Measurements from ENCODE around the gene JADE2. TPM values are rescaled to one million over a fixed set of nuclear protein-coding genes. Genes with fewer than 3 reads are reported as not detected.

JADE2 gene
- total and polyA plus RNA-seq, 2 of the 8 experiments (the other 6 are each of a cell fraction or from before 2014, with no cell fraction given): 19.2 to 55.8 TPM

GRCh38 chr5:134590992-134591659, 65.7 kb downstream of the JADE2 start:
- H3K27ac ChIP-seq (ENCODE audit: low read depth, low read length): no peak overlapping the region
- no peak for TF ChIP-seq KDM5A (IDR thresholded peaks at IDR 0.05; ENCODE audit: low read length)
- TF ChIP-seq GTF2F1 (IDR thresholded peaks at IDR 0.05; ENCODE audit: borderline replicate concordance, low read depth, low read length): no peak
- no peak for TF ChIP-seq CBX8 (IDR thresholded peaks at IDR 0.05; ENCODE audit: borderline replicate concordance, low read depth, low read length)
- TF ChIP-seq ASH2L (IDR thresholded peaks at IDR 0.05; ENCODE audit: low read length): no peak
- TF ChIP-seq TAF7 (optimal IDR thresholded peaks at IDR 0.05; ENCODE audit: borderline replicate concordance, low read depth, low read length): no peak
- no peak for TF ChIP-seq BCL11A (IDR thresholded peaks at IDR 0.05; ENCODE audit: low read depth in 2 of 2, low read length in 2 of 2)
- no peak for TF ChIP-seq TEAD4 (IDR thresholded peaks at IDR 0.05; ENCODE audit: low read depth, low read length)

More at GRCh38 chr5:134590992-134591659, 65.7 kb downstream of the JADE2 start:
- H3K14ac ChIP-seq (ENCODE audit: insufficient read length): no peak overlapping the region
- H3K9ac ChIP-seq (replicated peaks in 1 of 4; ENCODE audit: extremely low read depth in 1 of 4, low read depth in 3 of 4, low read length in 3 of 4): no peak overlapping the region
- H3K18ac ChIP-seq (ENCODE audit: extremely low read depth, low read length): no peak overlapping the region; the same call in 1 of the 2 replicates
- H2BK12ac ChIP-seq (ENCODE audit: low read depth, low read length): peak overlapping the region; percentile 64; the same call in 1 of the 2 replicates
- peak overlapping the region in 1 of 2 experiments; percentile 45; a peak in 1 of 4 replicates for H3K4me2 ChIP-seq (ENCODE audit: insufficient read depth in 1 of 2, low read depth in 2 of 2, low read length in 2 of 2)
- H4K8ac ChIP-seq (ENCODE audit: extremely low read depth, insufficient read depth, low read length): no peak overlapping the region
- no peak overlapping the region for H3K56ac ChIP-seq (replicated peaks; ENCODE audit: insufficient read length, low read depth, low read length)
- H3K4me1 ChIP-seq (replicated peaks in 1 of 4; ENCODE audit: control insufficient read depth in 3 of 4, insufficient read depth in 4 of 4, low read length in 3 of 4): peaks cover 16 to 26% (median 18%) of the 10 kb centered on the region in 4 experiments
- no peak overlapping the region for H2BK120ac ChIP-seq (replicated peaks; ENCODE audit: low read depth, low read length)
- H2BK5ac ChIP-seq (ENCODE audit: low read depth, low read length): peak overlapping the region; percentile 1; the same call in 1 of the 2 replicates
- H3K4me3 ChIP-seq (ENCODE audit: extremely low read depth in 1 of 4, insufficient read depth in 2 of 4, low read depth in 3 of 4, low read length in 4 of 4): no peak overlapping the region
- H3K79me2 ChIP-seq (ENCODE audit: control insufficient read depth in 1 of 2, insufficient read depth in 2 of 2, low read length in 2 of 2): no peaks in the 10 kb centered on the region
- H2AFZ ChIP-seq (ENCODE audit: low read length): no peak overlapping the region
- H2BK20ac ChIP-seq (ENCODE audit: low read length): peak overlapping the region; percentile 44; the same call in 1 of the 2 replicates
- H3K4ac ChIP-seq (replicated peaks; ENCODE audit: insufficient read length, low read depth, low read length): no peak overlapping the region
- ChIA-PET CTCF (ENCODE audit: partially characterized antibody) (interaction anchor here (0.6 to 2.2 kb wide), 8 partner anchors 11 to 451 kb away, joined by 3 to 6 read pairs (median 4); no protein-coding TSS in a partner anchor), POLR2A (ENCODE audit: partially characterized antibody) (interaction anchor here (0.9 to 1.7 kb wide), 5 partner anchors 16 to 366 kb away, joined by 3 to 6 read pairs (median 4); partner anchors contain the start of genes CAMLG and PPP2CA)
- H3K23ac ChIP-seq (ENCODE audit: insufficient read length): no peak overlapping the region
- H3K27me3 ChIP-seq (replicated peaks in 1 of 4; ENCODE audit: control insufficient read depth in 3 of 4, extremely low read depth in 1 of 4, insufficient read depth in 3 of 4, low read length in 3 of 4): no peaks in the 10 kb centered on the region
- no peaks in the 10 kb centered on the region for H3K9me3 ChIP-seq (ENCODE audit: insufficient read depth in 2 of 2, low read depth in 1 of 2, low read length in 1 of 2)
- no peaks in the 10 kb centered on the region for H3K36me3 ChIP-seq (ENCODE audit: control insufficient read depth in 2 of 4, insufficient read depth in 4 of 4, low read length in 3 of 4)
- FAIRE-seq: no peak
- no peak for DNase-seq (ENCODE audit: low read depth in 1 of 2, low spot score in 2 of 2)
- H3K79me1 ChIP-seq (ENCODE audit: low read depth, low read length): no peaks in the 10 kb centered on the region; the same call in 1 of the 2 replicates
- H2AK5ac ChIP-seq (ENCODE audit: low read depth, low read length): no peak overlapping the region
- H4K91ac ChIP-seq (replicated peaks; ENCODE audit: insufficient read length, low read length): peak overlapping the region; percentile 61
- peaks cover 2% of the 10 kb centered on the region for H3K23me2 ChIP-seq (ENCODE audit: low read depth, low read length)
- H4K5ac ChIP-seq (ENCODE audit: insufficient read length, low read depth, low read length): no peak overlapping the region
- 78% methylated on average over 5 of the region's 5 CpGs; no CpG with 5 or more reads in 1 of the 2 experiments for WGBS, 2 experiments (ENCODE audit: extremely low coverage in 1 of 2, insufficient coverage in 1 of 2, insufficient read length in 1 of 2, insufficient replicate concordance in 2 of 2, low coverage in 1 of 2, low lambda C conversion rate in 2 of 2, missing lambda C conversion rate in 1 of 2)
- no peaks in the 10 kb centered on the region for H4K20me1 ChIP-seq (replicated peaks in 1 of 2; ENCODE audit: control insufficient read depth in 1 of 2, insufficient read depth in 2 of 2, low read length in 2 of 2)
- H2BK15ac ChIP-seq (ENCODE audit: low read length): no peak overlapping the region; the same call in 1 of the 2 replicates

Data from H1 (cell line).